Measurements from ENCODE around the gene TMEM39A.
A peak's percentile ranks its signal among the peaks of the same experiment; 100 is the strongest.

The TMEM39A gene

DNA sequence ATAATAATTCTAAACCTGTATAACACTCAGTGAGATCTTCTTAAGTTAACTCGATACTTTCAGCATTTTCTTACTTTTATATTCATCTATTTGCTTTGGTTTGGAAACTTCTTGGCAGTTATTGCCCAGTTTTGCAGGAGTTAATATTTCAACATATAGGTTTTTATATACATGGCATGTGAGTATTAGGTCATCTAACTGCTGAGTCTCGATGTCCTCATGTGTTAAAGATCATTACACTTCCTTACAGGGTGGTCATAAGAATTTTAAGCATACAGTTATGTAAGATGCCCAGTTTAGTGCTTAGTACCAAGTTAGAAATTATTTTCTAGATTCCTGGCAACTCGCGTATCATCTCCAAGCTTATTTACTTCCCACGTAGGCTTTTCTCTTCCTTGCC, 62.9 kb downstream of the TMEM39A start:
- no peak for DNase-seq (ENCODE audit: low spot score)

DNA sequence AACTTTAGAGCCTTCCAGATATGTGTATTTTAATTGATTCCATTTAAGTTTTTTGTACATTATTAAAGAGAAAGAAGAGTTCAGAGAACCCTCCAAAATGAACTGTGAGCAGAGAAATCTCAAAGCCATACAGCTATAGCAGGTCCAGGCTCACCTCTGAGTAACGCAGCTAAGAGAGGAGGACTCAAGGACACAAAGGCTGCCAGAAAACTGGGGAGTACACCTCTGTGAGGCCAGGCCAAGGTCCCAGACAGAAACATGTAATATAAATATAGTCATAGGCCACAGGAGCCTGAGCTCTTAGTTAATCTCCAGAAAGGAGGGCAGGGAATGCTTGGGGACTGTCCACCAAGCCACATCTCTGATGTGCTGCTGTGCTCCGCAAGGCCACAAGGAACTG, 66.5 kb downstream of the TMEM39A start:
- DNase-seq (ENCODE audit: low spot score) = no peak

DNA sequence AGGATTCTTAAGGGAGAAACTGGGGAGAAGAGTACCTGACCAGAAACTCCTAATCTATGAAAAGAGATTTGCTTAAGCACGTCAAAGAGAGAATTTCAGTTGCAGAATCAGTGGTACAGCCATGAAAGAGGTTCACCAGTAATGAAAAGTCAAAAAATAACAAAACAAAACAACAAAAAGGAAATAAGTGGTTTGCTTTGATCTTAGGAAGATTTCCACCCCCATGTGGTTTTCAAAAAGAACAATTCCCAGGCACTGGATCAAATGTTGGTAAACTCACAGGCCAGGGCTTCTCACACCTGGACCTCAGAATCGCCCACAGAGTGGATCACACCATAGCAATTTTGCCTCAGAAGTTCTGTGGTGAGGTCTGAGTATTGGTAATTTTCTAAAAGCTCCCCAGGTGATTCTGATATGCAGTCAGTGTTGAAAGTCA, 67.5 kb downstream of the TMEM39A start:
- no peak for DNase-seq (ENCODE audit: low spot score)

DNA sequence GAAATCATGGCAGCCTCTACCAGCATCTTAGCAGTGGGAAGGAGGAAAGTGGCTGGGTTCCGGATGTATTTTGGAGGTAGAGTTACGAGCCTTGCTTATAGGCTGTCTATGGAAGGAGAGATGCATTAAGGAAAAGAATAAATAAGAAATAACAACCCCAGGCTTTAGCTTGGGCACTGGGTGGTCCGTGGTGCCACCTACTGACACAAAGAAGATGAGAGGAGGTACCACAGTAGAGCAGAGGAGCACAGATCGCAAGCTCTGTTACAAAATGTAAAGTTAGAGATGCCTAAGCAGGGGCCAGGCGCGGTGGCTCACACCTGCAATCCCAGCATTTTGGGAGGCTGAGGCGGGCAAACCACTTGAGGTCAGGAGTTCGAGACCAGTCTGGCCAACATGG, 74.8 kb downstream of the TMEM39A start:
- DNase-seq (ENCODE audit: low spot score) = no peak

DNA sequence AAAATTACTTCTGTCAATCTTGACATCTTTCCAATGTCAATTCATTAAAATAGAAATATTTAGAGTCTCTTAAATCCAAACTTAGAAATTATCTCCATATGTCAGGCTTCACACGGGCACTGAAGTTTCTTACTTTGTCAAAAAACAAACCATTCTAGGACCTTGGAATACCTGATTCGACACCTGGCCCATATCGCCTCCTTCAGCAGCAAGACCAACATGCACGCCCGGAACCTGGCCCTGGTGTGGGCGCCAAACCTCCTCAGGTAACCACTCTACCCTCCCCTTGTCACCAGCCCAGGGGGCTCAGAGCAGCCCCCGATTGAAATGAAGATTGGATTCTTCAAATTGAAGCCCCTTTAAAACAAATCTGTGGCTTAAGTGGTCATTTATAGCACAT, 81.3 kb downstream of the TMEM39A start:
- no peak for DNase-seq (ENCODE audit: low spot score)

DNA sequence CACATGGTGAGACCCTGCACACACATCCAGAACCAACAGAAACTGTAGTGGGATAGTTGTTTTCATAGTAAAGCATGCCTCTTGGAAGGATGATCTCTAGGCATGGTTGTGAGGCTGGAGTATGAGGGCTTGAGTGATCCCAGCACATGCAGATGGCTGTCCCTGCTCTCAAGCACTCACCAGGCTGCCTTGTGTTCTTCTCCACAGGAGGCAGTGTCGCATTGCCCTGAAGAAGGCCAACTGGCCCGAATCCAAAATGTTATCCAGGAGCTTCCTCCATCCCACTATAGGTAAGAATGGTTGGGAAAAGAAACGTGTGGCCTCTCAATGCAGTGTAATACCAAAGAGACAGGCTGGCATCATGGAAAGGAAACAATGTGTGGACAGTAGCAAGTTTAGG, 82.7 kb downstream of the TMEM39A start:
- DNase-seq (ENCODE audit: low spot score) = peak; percentile 19

All from hematopoietic multipotent progenitor cell treated with erythropoietin and hydrocortisone succinate and interleukin-3 and kit ligand, for 15 days (in vitro differentiated cells).